NCI-H128 (cell line): ENCODE results near the gene FCMR.

Experiments
- DNase-seq: peaks from one replicate; lab custom pipeline; 2025; ENCODE audit not compliant: unreplicated experiment; lab: John Stamatoyannopoulos, UW

The FCMR gene, protein sequence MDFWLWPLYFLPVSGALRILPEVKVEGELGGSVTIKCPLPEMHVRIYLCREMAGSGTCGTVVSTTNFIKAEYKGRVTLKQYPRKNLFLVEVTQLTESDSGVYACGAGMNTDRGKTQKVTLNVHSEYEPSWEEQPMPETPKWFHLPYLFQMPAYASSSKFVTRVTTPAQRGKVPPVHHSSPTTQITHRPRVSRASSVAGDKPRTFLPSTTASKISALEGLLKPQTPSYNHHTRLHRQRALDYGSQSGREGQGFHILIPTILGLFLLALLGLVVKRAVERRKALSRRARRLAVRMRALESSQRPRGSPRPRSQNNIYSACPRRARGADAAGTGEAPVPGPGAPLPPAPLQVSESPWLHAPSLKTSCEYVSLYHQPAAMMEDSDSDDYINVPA

DNA sequence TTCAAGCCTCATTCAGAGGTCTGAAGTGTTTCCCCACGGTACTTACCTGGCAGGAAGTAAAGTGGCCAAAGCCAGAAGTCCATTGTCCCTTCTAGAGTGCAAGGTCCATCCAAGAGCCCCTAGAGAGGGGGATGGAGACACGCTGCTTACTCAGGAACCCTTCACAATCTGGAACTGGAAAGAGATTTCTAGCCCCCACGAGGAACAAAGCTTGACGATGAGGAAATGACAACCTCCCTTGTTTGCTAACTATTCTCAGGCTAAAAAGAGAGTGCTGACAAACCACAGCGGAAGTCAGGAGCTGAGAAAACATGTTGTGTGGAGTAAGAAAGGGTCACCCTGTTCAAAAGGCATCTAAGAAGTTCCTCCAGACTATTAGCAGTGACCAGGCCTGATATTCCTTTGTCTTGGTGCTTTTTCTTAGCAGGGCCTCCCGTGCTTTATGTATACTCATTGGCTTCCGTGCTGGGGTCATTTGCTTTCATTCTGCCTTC lies at the start of gene FCMR:
TSS of gene FCMR (minus strand) at position 170 of the 494 bp plus-strand sequence. CDS start at position 83, 87 bp downstream.
- DNase-seq, result no peak

DNA sequence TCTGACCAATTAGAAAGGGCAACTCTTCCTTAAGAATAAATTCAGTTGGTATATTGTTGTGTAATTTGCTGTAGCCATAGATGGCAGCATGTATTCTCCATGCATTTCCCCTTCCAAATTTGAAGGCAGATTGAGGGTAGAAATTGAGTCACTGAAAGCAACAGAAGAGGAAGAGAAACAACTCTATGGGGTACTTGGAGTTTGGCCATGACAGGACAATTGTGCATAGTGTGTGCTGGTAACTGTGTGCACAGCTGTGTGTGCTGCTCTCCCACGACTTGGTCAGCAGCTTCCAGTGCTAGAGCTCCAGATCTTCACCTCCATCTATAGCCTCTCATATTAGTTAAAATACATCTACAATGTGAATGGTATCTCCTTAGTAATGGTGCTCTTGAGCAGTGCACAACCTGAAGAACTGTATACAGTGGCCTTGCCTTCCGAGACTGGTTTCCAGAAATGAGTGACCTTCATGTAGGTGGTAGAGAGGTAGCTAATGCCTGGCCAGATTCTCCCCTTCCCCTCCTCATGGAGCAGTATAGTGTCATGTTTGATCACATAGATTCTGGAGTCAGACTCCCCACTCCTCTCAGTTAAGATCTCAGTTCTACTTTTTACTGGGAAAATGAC lies 49.4 kb upstream of the FCMR start:
- no peak for DNase-seq

DNA sequence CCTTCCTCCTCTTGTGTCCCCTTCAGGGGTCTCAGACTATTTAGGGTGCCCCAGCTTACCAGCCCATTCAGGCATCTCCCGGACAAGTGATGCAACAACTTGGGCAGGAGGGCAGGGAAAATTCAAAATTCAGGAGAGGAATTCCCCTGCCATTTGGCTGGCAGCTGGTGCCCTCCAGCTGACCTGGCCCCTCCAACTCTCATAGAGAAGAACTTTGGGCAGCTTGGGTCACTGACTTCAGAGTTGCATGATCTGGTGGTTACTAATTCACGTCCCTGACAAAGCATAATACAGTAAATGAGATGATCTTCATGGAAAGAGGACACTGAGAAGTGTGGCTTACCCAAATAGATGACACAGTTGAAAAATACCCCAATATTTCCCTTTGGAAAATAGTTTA lies 48.7 kb upstream of the FCMR start, which contains the start of gene FCAMR:
TSS of gene FCAMR (minus strand) at position 15 of the 400 bp plus-strand sequence. CDS start 335 bp downstream, outside the sequence.
- DNase-seq, result no peak

DNA sequence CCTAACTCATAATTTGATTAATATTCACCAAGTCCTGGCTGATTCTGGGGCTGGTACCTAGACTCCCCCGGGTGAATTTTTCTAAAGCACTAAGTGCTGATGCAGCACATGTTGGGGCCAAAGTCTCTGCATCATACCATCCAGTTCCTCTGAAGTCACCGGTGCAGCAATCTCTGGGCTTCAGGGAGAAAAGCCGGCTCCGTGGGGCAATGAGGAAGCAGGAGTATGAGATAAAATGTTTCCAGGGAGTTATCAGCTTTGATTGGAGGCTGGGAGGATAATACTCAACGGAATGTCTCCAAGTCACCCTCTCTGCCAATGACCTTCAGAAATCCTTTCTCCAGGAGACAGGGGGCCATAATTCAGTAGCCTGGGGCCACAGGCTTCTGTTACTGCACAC lies 47.3 kb upstream of the FCMR start:
- DNase-seq, result no peak

DNA sequence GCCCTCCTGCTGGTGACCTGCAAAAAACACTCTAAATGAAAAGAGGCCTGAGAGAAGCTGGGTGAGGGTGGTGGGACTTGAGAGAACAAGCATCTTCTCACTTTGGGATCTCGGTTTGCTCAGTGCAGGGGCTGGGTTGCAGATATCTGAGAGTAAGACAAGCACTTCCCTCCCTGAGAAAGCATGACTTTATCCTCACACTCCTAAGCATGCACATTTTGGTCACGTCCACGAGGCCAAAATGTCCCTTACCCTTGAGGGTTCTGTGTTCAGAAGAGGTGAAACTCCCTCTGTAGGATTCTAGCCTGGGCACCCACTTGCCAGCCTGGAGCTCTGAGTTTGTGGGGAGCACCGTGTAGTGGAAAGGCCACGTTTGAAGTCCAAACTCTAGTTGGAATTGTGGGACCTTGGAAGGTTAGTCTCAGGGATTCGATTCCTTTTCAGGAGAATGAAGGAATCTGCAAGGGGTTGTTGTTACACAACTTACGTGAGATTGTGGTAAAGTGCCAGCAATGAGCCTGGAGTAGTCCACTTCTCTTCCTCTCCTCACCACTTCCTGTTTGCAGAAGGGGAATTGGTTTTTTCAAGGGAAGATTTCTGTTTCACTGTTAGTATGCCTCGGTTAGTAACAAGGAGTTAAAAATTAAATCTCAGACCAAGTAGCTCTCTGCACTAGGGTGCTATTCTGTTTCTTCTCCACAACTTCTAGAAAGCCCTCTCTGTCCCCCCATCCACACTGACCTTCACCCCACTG lies 45.5 kb upstream of the FCMR start:
- DNase-seq, result no peak

DNA sequence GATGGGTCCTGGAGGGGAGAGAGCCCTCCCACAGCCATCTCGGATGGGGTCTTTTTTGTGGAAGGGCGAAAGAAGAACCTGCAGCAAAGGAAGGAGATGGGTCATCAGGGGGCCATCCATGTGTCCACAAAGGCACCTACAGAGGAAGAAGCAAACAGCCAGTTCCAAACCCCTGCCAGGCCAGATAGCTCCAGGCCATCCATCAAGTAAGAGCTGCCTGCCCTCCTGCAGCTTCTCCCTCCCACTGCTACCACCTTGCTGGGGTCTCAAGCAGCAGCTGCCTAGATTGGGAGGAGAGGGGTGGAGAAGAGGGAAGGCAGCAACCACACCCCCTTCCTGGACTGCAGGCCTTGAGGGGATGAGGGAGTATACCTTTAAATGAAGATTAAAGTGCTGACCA lies 44.0 kb upstream of the FCMR start:
- no peak for DNase-seq

DNA sequence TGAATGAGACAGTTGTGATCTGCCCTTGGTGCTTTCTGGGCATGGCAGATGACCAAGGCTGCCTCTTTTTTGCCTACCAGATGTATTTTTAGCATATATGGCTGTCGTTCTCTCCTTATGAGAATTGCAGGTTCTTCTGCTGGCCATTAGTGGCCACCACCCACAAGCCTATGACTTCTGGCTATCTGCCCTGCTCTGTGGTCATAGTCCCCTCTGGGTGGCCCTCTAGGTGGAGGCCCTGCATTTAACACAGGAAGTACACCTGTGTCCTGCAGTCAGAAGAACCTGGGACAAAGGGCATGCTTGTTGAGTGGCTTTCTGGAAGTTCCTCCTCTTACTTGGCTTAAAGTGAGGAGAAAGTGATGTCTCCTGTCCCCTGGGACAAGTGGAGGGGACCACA lies 42.0 kb upstream of the FCMR start:
- DNase-seq, result no peak

DNA sequence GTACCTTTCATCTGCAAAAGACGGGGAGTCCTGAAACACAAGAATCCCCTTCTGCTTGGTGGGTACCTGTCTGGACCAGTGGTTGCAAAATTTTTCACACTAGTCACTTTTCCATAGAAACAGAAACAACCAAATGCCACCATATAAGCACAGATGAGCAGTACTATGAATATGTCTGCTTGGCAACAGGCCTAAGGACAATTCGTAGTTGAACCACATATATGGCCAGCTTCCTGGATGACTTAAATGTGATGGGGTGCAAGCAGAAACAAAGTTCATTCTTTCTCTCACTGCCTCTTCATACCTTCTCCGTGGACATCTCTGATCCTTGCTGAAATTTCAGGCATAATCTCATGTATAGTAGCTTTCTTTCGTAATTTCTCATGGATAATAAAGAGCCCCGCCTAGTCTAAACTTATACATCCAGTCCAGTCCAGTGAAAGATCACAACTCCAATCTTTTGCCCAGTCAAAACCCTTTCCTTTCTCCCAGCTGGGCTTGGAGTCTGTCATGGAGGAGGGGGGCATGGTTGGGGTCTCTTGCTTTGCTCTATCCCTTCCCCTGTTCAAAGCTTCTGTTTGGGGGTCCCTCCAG lies 41.5 kb upstream of the FCMR start:
- no peak for DNase-seq

DNA sequence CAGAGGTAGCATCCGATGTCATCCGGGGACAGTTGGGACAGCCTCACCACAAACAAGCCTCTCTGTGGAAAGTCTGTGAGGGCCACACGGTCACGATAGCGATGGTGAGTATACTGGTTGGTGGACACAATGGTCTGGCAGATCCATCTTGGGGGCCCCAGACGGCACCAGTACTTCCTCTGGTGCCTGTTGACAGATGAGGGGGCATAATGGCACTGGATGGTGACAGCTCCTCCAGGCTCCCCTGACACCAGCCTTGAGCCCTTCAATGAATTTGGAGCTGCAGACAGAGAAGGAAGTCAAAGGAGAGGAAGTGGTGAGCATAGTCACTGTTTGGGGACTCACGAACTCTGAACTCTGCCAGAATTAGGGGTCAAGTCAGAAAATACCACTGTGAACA lies 40.5 kb upstream of the FCMR start:
- DNase-seq, result no peak

DNA sequence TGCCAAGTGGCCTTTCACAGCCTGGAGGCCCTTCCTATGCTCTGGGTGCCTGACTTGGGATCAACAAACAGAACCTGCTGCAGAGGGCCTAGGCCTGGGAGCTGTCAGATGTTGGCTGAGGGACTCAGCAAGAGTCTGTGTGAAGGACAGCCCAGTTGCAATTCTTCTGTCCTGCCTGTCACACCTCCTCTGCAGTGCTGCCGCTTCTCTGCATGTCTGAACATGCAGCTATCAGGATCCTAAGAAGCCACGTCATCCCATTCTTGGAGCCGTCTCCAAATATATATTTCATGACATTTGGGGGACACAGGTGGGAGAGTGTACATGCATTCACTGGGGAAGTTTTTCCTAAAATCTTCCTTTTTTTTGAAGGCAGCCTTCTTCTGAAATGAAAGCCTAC lies 39.9 kb upstream of the FCMR start:
- DNase-seq, result no peak

DNA sequence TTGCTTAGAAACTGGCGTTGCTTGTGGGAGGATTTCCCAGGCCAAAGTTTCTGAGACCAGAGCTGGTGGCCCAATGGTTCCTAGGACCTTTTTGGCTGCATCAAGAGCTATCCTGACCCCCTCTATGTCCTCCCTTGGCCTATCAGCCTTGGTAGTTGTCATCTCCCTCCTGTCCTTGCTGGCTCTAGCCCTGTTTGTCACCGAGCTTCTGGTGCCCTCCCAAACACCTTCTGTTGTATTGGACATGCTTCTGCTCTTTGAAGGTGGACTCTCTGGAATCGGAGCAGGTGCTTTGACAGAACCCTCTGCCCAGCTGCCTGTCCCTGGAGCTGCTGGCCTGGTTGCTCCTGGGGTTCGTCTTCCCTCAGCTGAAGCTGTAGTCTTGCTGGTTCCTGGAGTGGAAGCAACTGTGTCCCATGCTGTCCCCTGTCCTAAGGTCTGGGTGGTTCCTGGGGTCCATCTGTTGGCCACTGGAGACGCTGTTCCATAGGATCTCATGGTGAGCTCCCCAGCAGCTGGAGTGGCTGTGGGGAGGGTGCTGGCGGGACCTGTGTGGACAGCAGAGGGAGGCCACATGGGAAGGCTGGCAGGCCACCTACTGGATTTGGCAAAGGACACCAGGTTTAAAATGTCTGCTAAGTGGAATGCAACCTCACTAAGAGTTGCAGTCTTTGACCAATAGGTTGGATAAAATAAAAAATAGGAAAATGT lies 39.1 kb upstream of the FCMR start:
- DNase-seq, result no peak

DNA sequence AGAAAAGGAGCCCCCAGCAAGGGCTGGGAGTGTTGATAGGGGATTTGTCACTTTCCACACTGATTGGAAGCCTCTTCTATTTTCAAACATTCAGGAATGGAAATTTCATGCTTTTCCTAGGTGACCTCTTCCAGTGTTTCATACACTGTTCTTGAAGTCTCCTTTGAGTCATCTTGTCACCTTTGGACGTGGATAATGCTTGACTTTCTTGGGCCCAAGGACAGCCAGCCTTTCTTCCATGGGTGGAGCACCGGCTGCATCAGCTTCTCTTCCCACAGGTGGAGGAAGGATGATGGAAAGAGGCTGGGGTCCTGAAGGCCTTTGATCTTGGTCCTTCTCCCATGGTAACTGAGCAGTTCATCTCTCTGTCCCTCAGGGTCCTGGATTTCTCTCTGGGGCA lies 36.4 kb upstream of the FCMR start:
- no peak for DNase-seq

DNA sequence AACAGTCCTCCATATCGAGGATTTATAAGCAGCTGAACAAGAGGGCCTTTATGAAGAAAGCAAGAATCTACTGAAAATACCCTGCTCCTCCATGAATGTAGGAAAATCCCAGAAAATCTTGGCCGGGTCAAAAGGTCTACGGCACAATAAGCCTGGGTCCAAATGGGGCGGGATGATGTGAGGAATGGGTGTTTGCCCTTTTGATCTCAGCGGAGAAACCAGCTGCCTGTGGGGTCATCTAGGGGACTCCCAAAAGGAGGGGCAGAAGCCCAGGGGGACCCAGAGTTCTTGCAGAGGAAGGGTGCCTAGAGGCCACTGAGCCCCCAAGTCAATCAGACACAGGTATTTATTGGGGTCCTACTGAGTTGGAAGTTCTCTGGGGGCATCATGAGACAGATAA lies 35.9 kb upstream of the FCMR start:
- DNase-seq, result no peak

DNA sequence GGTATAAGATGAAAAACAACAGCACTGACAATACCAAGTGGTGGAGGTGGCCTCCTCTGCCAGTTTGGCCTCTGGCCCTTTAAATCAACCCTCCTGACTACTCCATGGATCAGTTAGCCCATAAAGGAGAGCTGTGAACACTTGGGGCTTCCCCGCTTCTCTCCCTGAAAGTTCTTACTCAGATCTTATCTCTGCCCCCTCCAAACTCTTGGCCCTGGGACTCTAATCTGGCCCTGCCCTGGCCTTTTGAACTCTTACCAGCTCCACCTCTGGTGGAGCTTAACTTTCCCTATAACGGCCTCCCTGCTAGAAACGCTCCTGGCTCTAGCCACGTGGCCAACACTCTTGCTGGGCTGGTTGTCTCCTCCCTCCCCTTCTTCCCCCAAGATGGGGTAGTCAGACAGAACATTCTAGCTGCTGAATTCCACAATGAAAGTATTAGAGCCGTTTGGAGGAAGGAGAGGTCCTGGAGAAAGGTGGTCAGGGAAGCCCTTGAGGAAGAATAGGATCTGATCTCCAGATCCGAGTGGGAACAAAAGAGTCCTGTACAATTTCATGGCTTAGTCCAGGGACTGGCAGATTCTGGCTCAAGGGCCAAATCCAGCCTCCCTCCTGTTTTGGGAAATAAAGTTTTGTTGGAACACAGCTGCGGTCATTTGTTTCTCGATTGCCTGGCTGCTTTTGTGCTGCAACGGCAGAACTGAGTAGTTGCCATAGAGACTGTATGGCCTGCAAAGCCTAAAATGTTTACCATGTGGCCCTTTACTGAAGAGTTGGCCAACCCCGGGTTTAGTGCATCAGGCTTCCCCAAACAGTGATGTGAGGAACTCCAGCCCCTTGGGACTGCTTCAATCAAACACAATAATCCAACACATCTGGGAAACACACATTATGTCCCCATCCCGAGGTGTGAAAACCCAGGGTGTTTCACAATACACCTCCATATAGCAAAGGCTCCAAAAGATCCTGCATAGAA lies 34.0 kb upstream of the FCMR start:
- DNase-seq, result no peak

DNA sequence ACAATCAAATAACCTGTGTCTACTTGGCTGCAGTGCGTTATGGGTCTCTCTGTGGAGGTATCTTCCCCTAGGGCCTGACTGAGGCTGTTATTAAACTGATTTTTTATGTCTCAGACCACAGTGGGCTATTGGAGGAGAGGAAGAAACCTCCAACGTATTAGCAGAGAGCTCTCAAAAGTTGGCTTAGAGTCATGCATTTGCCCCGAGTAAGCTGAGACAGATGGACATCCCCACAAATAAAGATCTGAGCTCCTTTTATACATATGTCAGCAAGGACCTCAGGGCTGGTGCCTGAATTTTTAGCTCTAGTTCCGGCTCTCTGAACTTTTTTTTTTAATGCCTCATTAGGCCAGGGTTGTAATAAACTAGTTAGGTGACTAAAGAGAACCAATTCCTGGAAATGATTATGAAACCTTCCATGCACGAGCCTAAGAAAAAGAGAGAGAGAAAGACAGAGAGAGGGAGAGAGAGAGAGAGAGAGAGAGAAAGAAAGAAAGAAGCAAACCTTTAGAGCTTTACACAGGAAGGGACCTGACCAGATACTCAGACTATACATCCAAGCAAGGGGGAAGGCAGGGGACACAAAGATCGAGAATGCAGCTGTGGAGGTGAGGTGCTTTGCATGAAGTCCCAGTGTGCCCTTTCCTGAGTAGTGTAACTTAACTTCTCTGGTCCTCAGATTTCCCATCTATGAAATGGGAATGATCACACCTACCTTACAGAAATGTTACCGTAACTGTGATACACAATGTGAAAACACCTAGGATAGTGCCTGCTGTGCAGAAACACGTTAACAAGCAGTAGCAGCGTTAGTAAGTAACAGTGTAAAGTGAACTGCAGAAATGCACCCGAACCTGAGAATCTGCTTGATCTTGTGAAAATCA lies 33.0 kb upstream of the FCMR start:
- no peak for DNase-seq

DNA sequence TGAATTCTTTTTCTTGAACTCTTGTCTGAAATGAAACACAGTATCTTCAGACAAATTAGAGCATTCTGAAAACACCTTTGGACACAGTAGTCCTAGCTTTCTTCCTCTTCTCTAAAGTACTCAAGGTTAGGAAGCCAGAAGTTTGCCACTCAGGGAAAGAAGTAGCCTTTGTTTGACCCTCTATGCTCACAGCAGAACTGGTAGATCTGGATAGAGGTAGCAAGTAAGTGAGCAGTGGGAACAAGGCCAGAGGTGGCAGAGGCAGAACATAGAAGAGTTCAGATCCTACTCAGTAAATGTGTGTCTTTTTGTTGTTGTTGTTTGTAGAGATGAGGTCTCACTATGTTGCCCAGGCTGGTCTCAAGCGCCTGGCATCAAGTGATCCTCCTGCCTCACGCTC lies 31.9 kb upstream of the FCMR start:
- no peak for DNase-seq

DNA sequence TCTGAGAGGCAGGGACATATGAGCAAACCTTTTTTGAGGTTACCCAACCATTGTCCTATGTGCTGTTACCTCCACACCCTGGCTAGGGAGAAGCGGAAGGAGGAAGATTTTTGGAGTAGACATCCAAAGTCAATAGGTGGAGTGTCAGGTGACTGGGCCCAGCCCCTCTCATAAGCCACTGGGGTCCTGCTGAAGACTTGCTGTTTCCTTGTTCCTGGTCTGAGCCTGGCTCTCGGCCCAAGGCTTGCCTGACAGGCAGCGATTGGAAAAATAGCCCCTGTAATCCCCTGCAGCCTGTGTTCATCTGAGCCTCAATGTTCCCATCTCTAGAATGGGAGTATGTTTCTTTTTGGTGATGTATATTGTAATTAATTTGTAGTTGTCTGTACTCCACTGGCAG lies 31.4 kb upstream of the FCMR start:
- no peak for DNase-seq

DNA sequence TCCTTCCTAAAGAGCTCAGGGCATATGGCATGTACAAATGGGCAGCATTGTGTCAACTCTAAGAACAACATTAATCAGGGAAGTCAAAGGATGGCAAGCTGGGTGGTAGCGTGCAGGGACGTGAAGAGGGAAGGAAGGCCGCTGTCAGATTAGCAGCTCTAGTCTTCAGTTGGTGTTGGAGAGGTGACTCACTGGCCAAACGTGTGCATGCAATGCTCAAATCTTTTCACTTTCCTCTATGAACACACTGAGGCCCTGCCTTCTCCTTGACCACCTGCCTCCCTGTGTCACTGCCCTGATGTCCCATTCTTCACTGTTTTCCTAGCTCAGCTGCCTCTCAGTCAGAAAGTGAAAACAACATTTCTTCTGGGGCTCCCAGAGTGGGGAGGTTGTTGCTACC lies 30.4 kb upstream of the FCMR start:
- DNase-seq, result no peak
